ENCODE results near the gene AP1M1. TPM values are rescaled to one million over a fixed set of nuclear protein-coding genes. Genes with fewer than 3 reads are reported as not detected.

AP1M1 gene
- total RNA-seq, 1 experiment from 2014 or later = 30.3 TPM

- Histone ChIP-seq H3K4me1 (ENCODE audit: insufficient read depth, low read length) (no peaks in the 10 kb centered on the region), H2AK5ac (ENCODE audit: insufficient read length, low read length) (no peak overlapping the region), H3K79me1 (ENCODE audit: insufficient read depth, low read depth, low read length, poor library complexity, severe bottlenecking) (no peaks in the 10 kb centered on the region), H3K23me2 (ENCODE audit: insufficient read length, low read depth, low read length, poor library complexity, severe bottlenecking) (no peaks in the 10 kb centered on the region), H2BK5ac (ENCODE audit: insufficient read length, low read length) (no peak overlapping the region), H3K9ac (ENCODE audit: extremely low read depth, insufficient read length, low read length) (no peak overlapping the region), H2AFZ (ENCODE audit: low read length) (no peak overlapping the region), H4K20me1 (ENCODE audit: control insufficient read depth, insufficient read depth, insufficient read length) (no peaks in the 10 kb centered on the region), H2BK15ac (ENCODE audit: low read depth, low read length) (no peak overlapping the region), H3K23ac (ENCODE audit: insufficient read length, low read depth, low read length) (no peak overlapping the region), H4K91ac (ENCODE audit: insufficient read length, low read depth, low read length) (no peak overlapping the region), H3K4ac (ENCODE audit: low read depth, low read length) (no peak overlapping the region), H2BK120ac (ENCODE audit: low read depth, low read length, poor library complexity, severe bottlenecking) (no peak overlapping the region), H3K14ac (ENCODE audit: insufficient read depth, low read length) (no peak overlapping the region), H3T11ph (ENCODE audit: low read length) (no peak overlapping the region), H4K5ac (ENCODE audit: insufficient read length, low read depth, low read length) (no peak overlapping the region), H3K9me3 (ENCODE audit: control insufficient read depth, low read depth, low read length) (no peaks in the 10 kb centered on the region), H3K27me3 (ENCODE audit: insufficient read depth, low read length) (no peaks in the 10 kb centered on the region), H3K56ac (ENCODE audit: insufficient read length, low read depth, low read length) (no peak overlapping the region), H2BK20ac (ENCODE audit: low read depth, low read length, poor library complexity, severe bottlenecking) (no peak overlapping the region), H3K27ac (ENCODE audit: insufficient read length, low read depth, low read length) (no peak overlapping the region), H2BK12ac (ENCODE audit: insufficient read length, low read depth, low read length) (no peak overlapping the region), H3K18ac (ENCODE audit: insufficient read length, low read depth, low read length) (no peak overlapping the region), H3K4me2 (ENCODE audit: insufficient read depth, insufficient read length, low read length) (no peak overlapping the region), H4K8ac (replicated peaks; ENCODE audit: insufficient read length, low read depth, low read length) (no peak overlapping the region), H3K79me2 (ENCODE audit: insufficient read depth, low read length) (no peaks in the 10 kb centered on the region)
- H3K4me1 Mint-ChIP-seq = no peaks in the 10 kb centered on the region
- TF ChIP-seq, protein P1, sequence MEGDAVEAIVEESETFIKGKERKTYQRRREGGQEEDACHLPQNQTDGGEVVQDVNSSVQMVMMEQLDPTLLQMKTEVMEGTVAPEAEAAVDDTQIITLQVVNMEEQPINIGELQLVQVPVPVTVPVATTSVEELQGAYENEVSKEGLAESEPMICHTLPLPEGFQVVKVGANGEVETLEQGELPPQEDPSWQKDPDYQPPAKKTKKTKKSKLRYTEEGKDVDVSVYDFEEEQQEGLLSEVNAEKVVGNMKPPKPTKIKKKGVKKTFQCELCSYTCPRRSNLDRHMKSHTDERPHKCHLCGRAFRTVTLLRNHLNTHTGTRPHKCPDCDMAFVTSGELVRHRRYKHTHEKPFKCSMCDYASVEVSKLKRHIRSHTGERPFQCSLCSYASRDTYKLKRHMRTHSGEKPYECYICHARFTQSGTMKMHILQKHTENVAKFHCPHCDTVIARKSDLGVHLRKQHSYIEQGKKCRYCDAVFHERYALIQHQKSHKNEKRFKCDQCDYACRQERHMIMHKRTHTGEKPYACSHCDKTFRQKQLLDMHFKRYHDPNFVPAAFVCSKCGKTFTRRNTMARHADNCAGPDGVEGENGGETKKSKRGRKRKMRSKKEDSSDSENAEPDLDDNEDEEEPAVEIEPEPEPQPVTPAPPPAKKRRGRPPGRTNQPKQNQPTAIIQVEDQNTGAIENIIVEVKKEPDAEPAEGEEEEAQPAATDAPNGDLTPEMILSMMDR (conservative IDR thresholded peaks at IDR 0.05) = no peak
- no CpG with 5 or more reads among the region's 8 CpGs for WGBS (ENCODE audit: extremely low coverage, insufficient read length, low lambda C conversion rate)
- H3K27ac Mint-ChIP-seq = no peak overlapping the region
- no peak for DNase-seq
- H3K36me3 Mint-ChIP-seq (ENCODE audit: insufficient read depth in 1 of 3, low read depth in 3 of 3) = peaks cover 0 to 2% (median 0%) of the 10 kb centered on the region in 3 experiments; a peak in 1 of 7 replicates
- no peak overlapping the region for H3K4me3 Mint-ChIP-seq
- peaks cover 1% of the 10 kb centered on the region; the same call in 1 of the 2 replicates for H3K27me3 Mint-ChIP-seq (ENCODE audit: low read depth)
- H3K9me3 Mint-ChIP-seq = no peaks in the 10 kb centered on the region; a peak in 1 of 5 replicates
These were observed 43.2 kb upstream of the AP1M1 start for GRCh38 chr19:16154557-16154956.

Measured in H9 (cell line).